Liver (tissue), 9 donors: ENCODE measurements around the gene TGFBR1. TPM values are rescaled to one million over a fixed set of nuclear protein-coding genes. Genes with fewer than 3 reads are reported as not detected.

Experiments used
- DNase-seq: peaks from one replicate; pipeline ENCODE4 v3.0.0-alpha.2; 2017; ENCODE audit warnings: low spot score
- H3K27ac ChIP-seq, 2 donors: one replicate each; pipeline ENCODE4 v1.7.0; 2013; ENCODE audit warnings: inconsistent platforms in 2 of 2, low read length in 2 of 2, control low read depth in 1 of 2, low read depth in 1 of 2, mild to moderate bottlenecking in 1 of 2
- H3K27me3 ChIP-seq, 4 donors: one replicate each; pipeline versions ENCODE4 v1.6.1 to v1.7.0; 2013; ENCODE audit warnings: low read length in 3 of 4, inconsistent platforms in 1 of 4, mild to moderate bottlenecking in 1 of 4, moderate library complexity in 1 of 4; ENCODE audit not compliant: control insufficient read depth in 4 of 4, insufficient read depth in 4 of 4
- H3K36me3 ChIP-seq, 4 donors: one replicate each; pipeline versions ENCODE4 v1.6.1 to v1.7.0; 2013; ENCODE audit warnings: low read length in 3 of 4, mild to moderate bottlenecking in 3 of 4, low read depth in 1 of 4, moderate library complexity in 1 of 4; ENCODE audit not compliant: control insufficient read depth in 4 of 4, insufficient read depth in 3 of 4
- H3K4me1 ChIP-seq, 4 donors: one replicate each; pipeline versions ENCODE4 v1.6.1 to v1.7.0; 2013; ENCODE audit warnings: low read length in 3 of 4, mild to moderate bottlenecking in 3 of 4, moderate library complexity in 1 of 4; ENCODE audit not compliant: control insufficient read depth in 4 of 4, insufficient read depth in 4 of 4
- H3K4me3 ChIP-seq, 3 donors: one replicate each; pipeline versions ENCODE4 v1.6.1 to v1.7.0; 2013; ENCODE audit warnings: low read length in 3 of 3, control low read depth in 1 of 3, low read depth in 1 of 3, mild to moderate bottlenecking in 1 of 3
- H3K9ac ChIP-seq, 2 donors: one replicate each; pipeline ENCODE4 v1.7.0; 2013; ENCODE audit warnings: low read length in 2 of 2, mild to moderate bottlenecking in 2 of 2, moderate library complexity in 2 of 2, control low read depth in 1 of 2, low read depth in 1 of 2
- H3K9me3 ChIP-seq, 4 donors: one replicate each; pipeline versions ENCODE4 v1.6.1 to v1.7.0; 2013; ENCODE audit warnings: low read length in 3 of 4; ENCODE audit not compliant: control insufficient read depth in 4 of 4
- ATF3 ChIP-seq: IDR thresholded peaks from 2 replicates; pipeline ENCODE4 v1.6.1; 2016; ENCODE audit warnings: antibody characterized with exemption
- CTCF ChIP-seq: fragments of 150-350 bp; IDR thresholded peaks from 2 replicates; pipeline ENCODE4 v1.5.1; 2017; ENCODE audit warnings: improper control_type of control experiment, low read depth, low read length; ENCODE audit not compliant: missing input control
- EGR1 ChIP-seq, 2 donors: IDR thresholded peaks; 2 replicates each; pipeline ENCODE4 v1.6.1; 2016 to 2018; ENCODE audit warnings: antibody characterized with exemption in 2 of 2, low read depth in 2 of 2
- FOXA1 ChIP-seq: IDR thresholded peaks from 2 replicates; pipeline ENCODE4 v1.6.1; 2016; ENCODE audit warnings: antibody characterized with exemption
- GABPA ChIP-seq, 2 donors: IDR thresholded peaks in 1 of 2; conservative IDR thresholded peaks in 1 of 2; 2 replicates each; pipeline ENCODE4 v1.6.1; 2016; ENCODE audit warnings: antibody characterized with exemption in 2 of 2, mild to moderate bottlenecking in 1 of 2, moderate library complexity in 1 of 2
- HNF4A ChIP-seq, 2 donors: conservative IDR thresholded peaks; 2 replicates each; pipeline ENCODE4 v1.6.1; 2016; ENCODE audit warnings: antibody characterized with exemption in 2 of 2, mild to moderate bottlenecking in 2 of 2
- HNF4G ChIP-seq: IDR thresholded peaks from 2 replicates; pipeline ENCODE4 v1.6.1; 2016; ENCODE audit warnings: antibody characterized with exemption
- JUND ChIP-seq, 2 donors: IDR thresholded peaks; 2 replicates each; pipeline ENCODE4 v1.6.1; 2016; ENCODE audit warnings: antibody characterized with exemption in 2 of 2
- NR2F2 ChIP-seq: IDR thresholded peaks from 2 replicates; pipeline ENCODE4 v1.6.1; 2016; ENCODE audit warnings: antibody characterized with exemption
- RAD21 ChIP-seq, 2 donors: IDR thresholded peaks; 2 replicates each; pipeline ENCODE4 v1.6.1; 2016; ENCODE audit warnings: antibody characterized with exemption in 2 of 2, mild to moderate bottlenecking in 2 of 2
- RXRA ChIP-seq, 2 donors: IDR thresholded peaks; 2 replicates each; pipeline ENCODE4 v1.6.1; 2017 to 2018; ENCODE audit warnings: antibody characterized with exemption in 2 of 2, mild to moderate bottlenecking in 1 of 2
- SP1 ChIP-seq: IDR thresholded peaks from 2 replicates; pipeline ENCODE4 v1.6.1; 2018; ENCODE audit warnings: antibody characterized with exemption, mild to moderate bottlenecking
- TAF1 ChIP-seq: conservative IDR thresholded peaks from 2 replicates; pipeline ENCODE4 v1.6.1; 2016; ENCODE audit warnings: antibody characterized with exemption, mild to moderate bottlenecking
- YY1 ChIP-seq: IDR thresholded peaks from 2 replicates; pipeline ENCODE4 v1.6.1; 2016; ENCODE audit warnings: antibody characterized with exemption, mild to moderate bottlenecking
- WGBS: extraction: QIAGEN DNeasy Blood & Tissue Kit; methylation state at CpG from one replicate; pipeline ENCODE4 v1.1.7; 2013; 5-methylcytosine and 5-hydroxymethylcytosine counted together
- polyA plus RNA-seq, 2 donors: library from polyadenylated mRNA; stranded (reverse) in 1 of 2; unstranded in 1 of 2; fragments of 200-250 nt in 1 of 2; fragments of >200 nt in 1 of 2; fragmentation: Nextera tagmentation in 1 of 2; extraction: Ambion mirVana in 1 of 2; gene quantifications; one replicate each; pipeline versions ENCODE4 v1.2.1 to v1.2.3, GENCODE V29; 2013 to 2015
- total RNA-seq, 2 donors: library from RNA; depleted of rRNA; stranded (reverse); fragments of >200 nt; gene quantifications; one replicate each; pipeline ENCODE4 v1.2.3, GENCODE V29; 2014
- TF ChIP-seq, protein P1 (sequence below): IDR thresholded peaks from 2 replicates; pipeline ENCODE4 v1.6.1; 2016; ENCODE audit warnings: antibody characterized with exemption
- TF ChIP-seq, protein P2 (sequence below): IDR thresholded peaks from 2 replicates; pipeline ENCODE4 v1.6.1; 2016; ENCODE audit warnings: antibody characterized with exemption
- donor health status: healthy.
- donor health status: healthy.
- donor health status: healthy.
- donor health status: healthy.
- donor health status: healthy.

Gene TGFBR1
- total and polyA plus RNA-seq, 4 donors, result 3.1 to 18.2 (median 11.0) TPM

DNA sequence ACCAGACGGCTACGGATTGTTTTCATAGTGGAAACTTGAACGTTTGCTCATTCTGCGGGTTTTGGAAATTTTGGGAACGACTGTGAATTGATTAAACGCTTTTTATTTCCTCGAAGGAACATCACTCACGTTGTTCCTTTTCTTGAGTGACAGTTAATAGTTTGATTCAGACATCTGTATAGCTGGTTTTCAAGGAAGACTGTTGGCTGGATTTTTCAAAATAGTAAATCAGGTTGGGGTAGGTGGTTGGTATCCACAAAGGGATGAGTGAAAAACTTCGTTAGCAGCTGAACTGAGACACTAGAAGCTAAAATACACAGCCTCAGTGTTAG lies 1.1 kb downstream of the TGFBR1 start:
- peaks cover 0 to 20% (median 10%) of the 10 kb centered on the region in 4 donors for H3K4me1 ChIP-seq
- H3K9ac ChIP-seq, result peak overlapping the region; percentile 73 to 79
- no peak for DNase-seq
- no peaks in the 10 kb centered on the region for H3K9me3 ChIP-seq
- H3K27me3 ChIP-seq, result no peaks in the 10 kb centered on the region
- H3K36me3 ChIP-seq, result no peaks in the 10 kb centered on the region
- H3K4me3 ChIP-seq, result peak overlapping the region; percentile 72 to 98 (median 82)
- no peak for TF ChIP-seq JUND (IDR thresholded peaks at IDR 0.05)
- no peak for TF ChIP-seq HNF4A (conservative IDR thresholded peaks at IDR 0.05)
- TF ChIP-seq, protein P1, sequence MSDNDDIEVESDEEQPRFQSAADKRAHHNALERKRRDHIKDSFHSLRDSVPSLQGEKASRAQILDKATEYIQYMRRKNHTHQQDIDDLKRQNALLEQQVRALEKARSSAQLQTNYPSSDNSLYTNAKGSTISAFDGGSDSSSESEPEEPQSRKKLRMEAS, result no peak
- no peak for TF ChIP-seq RAD21 (IDR thresholded peaks at IDR 0.05)
- no peak for TF ChIP-seq ATF3
- no peak for TF ChIP-seq EGR1 (IDR thresholded peaks at IDR 0.05; ENCODE audit: low read depth in 2 of 2)
- no peak for TF ChIP-seq HNF4G
- TF ChIP-seq GABPA (IDR thresholded peaks at IDR 0.05 in 1 of 2, conservative IDR thresholded peaks at IDR 0.05 in 1 of 2), result no peak
- TF ChIP-seq SP1, result no peak
- H3K27ac ChIP-seq, result peak overlapping the region; percentile 76 to 79
- 5% methylated on average over 9 of the region's 9 CpGs for whole genome bisulfite sequencing

- no peak overlapping the region for H3K27ac ChIP-seq
- no peaks in the 10 kb centered on the region for H3K36me3 ChIP-seq
- no peak overlapping the region for H3K4me3 ChIP-seq
- no peak for TF ChIP-seq HNF4G
- TF ChIP-seq SP1, result no peak
- no peak for TF ChIP-seq YY1
- TF ChIP-seq RXRA (IDR thresholded peaks at IDR 0.05), result no peak
- TF ChIP-seq CTCF, result no peak
- TF ChIP-seq HNF4A (conservative IDR thresholded peaks at IDR 0.05), result no peak
- TF ChIP-seq ATF3, result no peak
- no peak for TF ChIP-seq NR2F2
- TF ChIP-seq, protein P2, sequence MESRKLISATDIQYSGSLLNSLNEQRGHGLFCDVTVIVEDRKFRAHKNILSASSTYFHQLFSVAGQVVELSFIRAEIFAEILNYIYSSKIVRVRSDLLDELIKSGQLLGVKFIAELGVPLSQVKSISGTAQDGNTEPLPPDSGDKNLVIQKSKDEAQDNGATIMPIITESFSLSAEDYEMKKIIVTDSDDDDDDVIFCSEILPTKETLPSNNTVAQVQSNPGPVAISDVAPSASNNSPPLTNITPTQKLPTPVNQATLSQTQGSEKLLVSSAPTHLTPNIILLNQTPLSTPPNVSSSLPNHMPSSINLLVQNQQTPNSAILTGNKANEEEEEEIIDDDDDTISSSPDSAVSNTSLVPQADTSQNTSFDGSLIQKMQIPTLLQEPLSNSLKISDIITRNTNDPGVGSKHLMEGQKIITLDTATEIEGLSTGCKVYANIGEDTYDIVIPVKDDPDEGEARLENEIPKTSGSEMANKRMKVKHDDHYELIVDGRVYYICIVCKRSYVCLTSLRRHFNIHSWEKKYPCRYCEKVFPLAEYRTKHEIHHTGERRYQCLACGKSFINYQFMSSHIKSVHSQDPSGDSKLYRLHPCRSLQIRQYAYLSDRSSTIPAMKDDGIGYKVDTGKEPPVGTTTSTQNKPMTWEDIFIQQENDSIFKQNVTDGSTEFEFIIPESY, result no peak
- TF ChIP-seq FOXA1, result no peak
- TF ChIP-seq EGR1 (IDR thresholded peaks at IDR 0.05; ENCODE audit: low read depth in 2 of 2), result no peak
- TF ChIP-seq TAF1, result no peak
- no peak for TF ChIP-seq RAD21 (IDR thresholded peaks at IDR 0.05)
- DNase-seq, result no peak
- H3K4me1 ChIP-seq, result peaks cover 0 to 20% (median 10%) of the 10 kb centered on the region in 4 donors
- no peaks in the 10 kb centered on the region for H3K27me3 ChIP-seq
- H3K9me3 ChIP-seq, result no peaks in the 10 kb centered on the region
- 69% methylated on average over 3 of the region's 3 CpGs for WGBS
- peak overlapping the region in 1 of 2 donors; percentile 50 for H3K9ac ChIP-seq
Measured at GRCh38 chr9:99107421-99107820, 2.5 kb downstream of the TGFBR1 start.
